NCI-H82 (cell line): ENCODE results near the gene PTPRD.

Experiments used
- DNase-seq: peaks from one replicate; lab custom pipeline; 2025; lab: John Stamatoyannopoulos, UW

The PTPRD gene

GRCh38 chr9:8904771-8905515 is 1707.9 kb downstream of the PTPRD start:
- DNase-seq, result no peak

GRCh38 chr9:8903077-8903476 is 1709.7 kb downstream of the PTPRD start:
- DNase-seq, result no peak

DNA sequence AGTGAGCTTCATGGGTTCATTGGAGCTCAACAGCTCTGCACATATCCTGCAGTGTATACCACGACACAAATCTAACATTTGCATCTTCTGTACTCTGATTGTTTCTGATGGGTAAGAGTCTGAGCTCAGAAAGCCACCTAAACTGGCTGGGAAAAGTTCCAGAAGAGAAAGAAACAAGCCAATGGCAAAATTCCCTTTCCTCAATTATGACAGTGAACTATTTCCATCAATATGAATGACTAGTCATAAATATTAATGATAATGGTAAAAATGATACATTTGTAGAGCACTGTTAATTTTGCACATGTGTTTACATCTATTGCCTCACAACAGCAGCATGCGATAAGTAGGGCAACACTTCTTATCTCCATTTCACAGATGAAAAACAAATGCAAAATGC is 1711.7 kb downstream of the PTPRD start:
- DNase-seq, result no peak

- no peak for DNase-seq
Observed at GRCh38 chr9:8899511-8899910, 1713.3 kb downstream of the PTPRD start.

DNA sequence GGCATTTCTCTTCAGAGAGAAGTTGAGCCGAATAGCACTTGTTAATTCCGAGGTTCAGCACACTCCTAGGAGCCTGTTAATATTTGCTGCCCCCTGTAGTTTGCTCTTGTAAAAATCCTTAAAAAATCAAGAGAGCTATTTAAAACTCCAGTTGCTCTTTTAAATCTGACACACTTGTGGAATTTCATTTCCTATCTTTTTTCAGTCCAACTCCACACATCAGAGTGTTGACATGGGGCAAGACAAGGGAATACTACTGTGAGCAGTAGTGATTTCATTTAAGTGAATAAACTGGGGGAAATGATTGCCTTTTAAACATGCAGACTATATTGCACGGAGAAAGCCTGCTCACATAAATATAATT is 1717.0 kb downstream of the PTPRD start:
- DNase-seq, result peak; percentile 77

DNA sequence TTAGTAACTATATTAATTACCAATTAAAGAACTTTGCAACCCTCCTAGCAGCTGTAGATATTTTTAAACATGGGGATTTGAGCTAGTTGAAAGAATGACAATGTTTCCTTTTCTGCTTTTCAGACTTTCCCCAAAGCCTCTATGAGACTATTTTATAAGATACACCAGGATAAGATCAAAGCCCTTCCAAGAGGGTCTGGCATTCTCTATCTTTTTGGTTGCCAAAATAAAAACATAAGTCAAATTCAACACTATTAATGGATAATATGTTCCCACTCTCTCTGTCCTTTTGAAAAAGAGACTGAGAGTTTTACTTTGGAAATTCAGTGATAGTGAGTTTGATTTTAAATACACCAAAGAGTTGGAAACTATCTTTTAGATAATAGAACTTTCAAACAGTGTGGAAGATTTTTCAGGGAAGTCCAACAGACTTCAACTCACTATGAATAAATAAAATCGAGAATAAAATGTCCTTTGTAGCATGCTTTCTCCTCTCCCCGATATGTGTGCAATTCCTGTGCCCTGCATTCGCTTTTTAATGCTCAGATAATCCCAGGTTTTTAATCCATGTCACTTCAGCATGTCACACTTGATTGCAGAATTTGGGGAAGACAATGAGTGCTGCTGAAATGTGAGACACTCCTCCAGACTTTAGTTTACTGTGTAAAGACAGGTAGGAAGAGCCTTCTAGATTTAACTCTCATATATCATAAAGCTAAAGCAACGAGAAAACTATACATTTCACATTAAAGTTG is 1717.5 kb downstream of the PTPRD start:
- peak; percentile 75 for DNase-seq

DNA sequence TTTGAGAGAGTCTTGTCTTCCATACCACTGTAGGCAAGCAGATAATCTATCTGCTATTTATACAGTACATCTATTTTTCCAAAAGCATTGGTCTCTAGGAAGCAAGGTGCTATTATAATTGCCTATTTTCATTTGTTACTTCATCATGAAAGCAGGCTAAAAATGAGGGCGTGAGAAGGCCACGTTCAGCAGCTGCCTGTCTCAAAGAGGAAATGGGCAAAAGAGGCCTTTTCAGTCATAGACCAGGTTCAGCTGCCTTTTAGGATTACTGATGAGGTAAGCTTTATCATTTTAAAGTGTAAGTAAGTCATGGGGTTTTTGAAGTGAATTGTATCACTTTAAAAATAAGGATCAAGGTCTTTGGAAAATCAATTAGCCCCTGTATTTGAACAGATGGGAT is 1722.1 kb downstream of the PTPRD start:
- DNase-seq, result no peak

DNA sequence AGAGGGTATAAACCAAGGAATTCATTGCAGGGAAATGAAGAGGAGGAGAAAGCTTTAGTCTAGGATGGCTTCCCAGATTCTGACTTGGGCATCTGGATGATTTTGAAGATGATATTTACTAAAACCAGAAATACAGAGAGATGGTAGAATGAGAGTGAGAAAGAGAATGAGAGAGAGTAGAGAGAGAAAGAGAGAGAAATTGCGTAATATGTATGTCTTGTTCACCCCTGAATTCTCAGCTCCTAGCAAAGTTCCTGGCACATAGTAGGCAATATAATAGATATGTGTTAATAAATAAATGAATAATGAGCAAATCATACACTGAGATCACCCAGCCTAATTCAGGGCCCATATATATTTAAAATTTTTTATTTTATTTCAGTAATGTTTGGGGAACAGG is 1723.7 kb downstream of the PTPRD start:
- DNase-seq, result no peak

DNA sequence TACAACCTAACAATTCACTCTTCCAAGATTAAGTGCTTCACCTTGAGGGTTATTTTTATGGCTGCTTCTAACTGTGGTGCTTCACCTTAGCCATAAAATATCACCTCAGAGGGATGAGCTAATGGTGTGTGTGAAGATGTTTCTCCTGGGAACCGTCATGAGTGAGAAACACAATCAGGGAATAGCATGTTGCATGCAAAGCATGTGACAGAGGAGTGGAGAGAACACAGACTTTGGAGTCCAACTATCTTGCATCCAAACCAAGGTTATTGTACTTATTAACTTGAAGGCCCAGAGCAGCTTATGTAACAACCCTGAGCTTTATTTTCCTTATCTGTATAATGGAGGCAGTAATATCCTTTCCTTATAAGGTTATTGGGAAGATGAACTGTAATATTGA is 1724.2 kb downstream of the PTPRD start:
- no peak for DNase-seq

DNA sequence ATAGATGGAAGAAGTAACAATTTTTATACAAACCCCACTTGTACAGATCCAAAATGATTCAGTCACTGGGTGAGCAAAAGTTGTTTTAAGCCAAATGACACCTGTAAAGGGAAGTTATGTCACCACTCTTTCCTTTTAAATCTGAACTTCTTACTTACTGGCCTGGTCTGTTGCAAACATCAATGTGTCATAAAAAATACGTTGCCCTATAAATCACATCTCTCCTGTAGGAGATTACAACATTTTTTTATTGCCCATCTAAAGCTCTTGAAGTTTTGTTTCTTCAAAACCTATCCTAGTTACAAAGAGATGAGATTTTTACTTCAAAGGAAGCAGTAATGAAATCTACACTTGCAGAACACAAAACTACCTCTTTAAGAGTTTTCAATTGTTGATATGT is 1725.4 kb downstream of the PTPRD start:
- DNase-seq, result no peak

DNA sequence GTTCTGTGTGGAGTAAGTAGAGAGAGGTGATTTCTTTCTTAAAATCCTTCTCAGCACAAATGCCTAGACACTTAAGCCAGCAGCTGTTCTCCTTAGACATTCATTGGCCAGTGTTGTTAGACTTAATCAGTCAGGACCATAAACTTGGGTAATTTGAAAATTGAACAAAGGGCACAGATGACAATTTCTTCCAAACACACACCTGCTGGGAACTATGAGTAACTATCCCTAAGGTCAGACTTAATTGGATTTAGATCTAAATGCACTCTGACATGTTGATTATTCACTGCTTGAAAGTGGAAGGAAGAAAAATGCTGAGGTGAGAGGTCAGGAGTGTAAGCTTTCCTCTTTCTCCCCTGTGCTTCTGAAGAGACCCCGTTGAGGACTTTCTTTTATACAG is 1729.5 kb downstream of the PTPRD start:
- no peak for DNase-seq

GRCh38 chr9:8880060-8880459 is 1732.7 kb downstream of the PTPRD start:
- DNase-seq, result no peak

GRCh38 chr9:8879284-8879683 is 1733.5 kb downstream of the PTPRD start:
- DNase-seq, result no peak

GRCh38 chr9:8877753-8878494 is 1734.9 kb downstream of the PTPRD start:
- no peak for DNase-seq

- no peak for DNase-seq
Observed at GRCh38 chr9:8876303-8876702, 1736.5 kb downstream of the PTPRD start.

GRCh38 chr9:8874482-8874881 is 1738.3 kb downstream of the PTPRD start:
- DNase-seq, result peak; percentile 22

DNA sequence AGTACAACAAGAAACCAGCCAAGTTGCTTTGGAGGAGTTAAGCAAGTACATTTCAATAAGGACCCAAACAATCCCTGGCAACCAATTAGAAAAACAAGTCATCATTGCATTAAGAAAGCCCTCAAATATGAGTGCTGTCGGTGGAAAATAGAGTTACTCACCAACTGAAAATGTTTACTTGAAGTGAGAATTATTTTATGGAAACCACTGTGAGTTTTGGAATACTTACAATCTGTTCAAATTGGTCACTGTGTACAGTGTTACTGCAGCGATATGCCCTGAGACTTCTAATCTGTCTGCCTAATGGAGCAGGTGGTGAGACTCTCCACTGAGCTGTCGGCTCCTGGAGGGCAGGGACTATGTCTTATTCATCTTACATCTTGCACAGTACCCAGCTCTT is 1740.0 kb downstream of the PTPRD start:
- DNase-seq, result peak; percentile 32

GRCh38 chr9:8871796-8872445 is 1740.9 kb downstream of the PTPRD start:
- DNase-seq, result peak; percentile 17

GRCh38 chr9:8871396-8871795 is 1741.4 kb downstream of the PTPRD start:
- no peak for DNase-seq

DNA sequence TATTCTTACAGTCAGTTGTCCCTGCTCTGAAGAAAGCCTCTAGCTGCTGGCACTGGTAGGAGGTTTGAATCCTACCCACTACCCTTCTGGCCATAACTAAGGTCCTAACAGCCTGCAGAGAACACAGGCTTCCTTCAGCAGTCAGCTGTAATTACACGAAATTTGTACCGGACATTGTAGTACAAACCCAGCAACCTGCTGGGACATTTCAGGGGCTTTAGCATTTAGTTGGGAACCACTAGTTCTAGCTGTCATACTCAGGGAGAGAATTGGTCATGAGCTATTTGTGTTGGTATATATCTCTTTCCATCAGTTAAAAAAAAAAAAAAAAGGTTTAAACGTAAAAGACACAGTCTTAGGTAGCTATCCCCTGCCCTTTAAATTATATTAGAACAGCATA is 1743.0 kb downstream of the PTPRD start:
- no peak for DNase-seq

DNA sequence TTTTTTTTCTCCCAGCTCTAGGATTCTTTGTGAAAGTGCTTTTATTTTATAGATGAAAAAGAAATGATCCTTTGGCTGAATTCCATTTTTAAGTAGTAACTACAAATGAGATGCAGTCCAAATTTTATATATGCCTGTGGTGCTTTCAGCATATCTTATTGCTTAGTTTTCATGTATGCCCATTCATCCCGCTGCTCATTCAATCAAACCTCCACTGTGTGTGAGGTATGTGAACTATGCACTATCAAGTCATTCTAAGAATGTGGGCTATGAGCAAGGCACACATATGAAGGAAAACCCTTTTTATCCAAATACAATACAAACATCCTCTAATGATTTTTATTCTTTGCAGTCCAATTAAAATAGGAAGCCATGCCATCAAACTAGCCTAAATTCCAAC is 1744.2 kb downstream of the PTPRD start:
- DNase-seq, result no peak

GRCh38 chr9:8867148-8867547 is 1745.7 kb downstream of the PTPRD start:
- no peak for DNase-seq

GRCh38 chr9:8864545-8864896 is 1748.3 kb downstream of the PTPRD start:
- DNase-seq, result no peak
